ENCODE results near the gene SPIN4. TPM values are rescaled to one million over a fixed set of nuclear protein-coding genes. Genes with fewer than 3 reads are reported as not detected.

SPIN4 gene
- total RNA-seq (2014; rRNA removed; shearing (Covaris generic)) (14.8 and 18.6 TPM in 2 replicates), polyA plus RNA-seq (2016; fragmentation: Nextera tagmentation; extraction: Ambion mirVana) (12.9 and 13.5 TPM in 2 replicates)
- long read RNA-seq: 0 reads

DNA sequence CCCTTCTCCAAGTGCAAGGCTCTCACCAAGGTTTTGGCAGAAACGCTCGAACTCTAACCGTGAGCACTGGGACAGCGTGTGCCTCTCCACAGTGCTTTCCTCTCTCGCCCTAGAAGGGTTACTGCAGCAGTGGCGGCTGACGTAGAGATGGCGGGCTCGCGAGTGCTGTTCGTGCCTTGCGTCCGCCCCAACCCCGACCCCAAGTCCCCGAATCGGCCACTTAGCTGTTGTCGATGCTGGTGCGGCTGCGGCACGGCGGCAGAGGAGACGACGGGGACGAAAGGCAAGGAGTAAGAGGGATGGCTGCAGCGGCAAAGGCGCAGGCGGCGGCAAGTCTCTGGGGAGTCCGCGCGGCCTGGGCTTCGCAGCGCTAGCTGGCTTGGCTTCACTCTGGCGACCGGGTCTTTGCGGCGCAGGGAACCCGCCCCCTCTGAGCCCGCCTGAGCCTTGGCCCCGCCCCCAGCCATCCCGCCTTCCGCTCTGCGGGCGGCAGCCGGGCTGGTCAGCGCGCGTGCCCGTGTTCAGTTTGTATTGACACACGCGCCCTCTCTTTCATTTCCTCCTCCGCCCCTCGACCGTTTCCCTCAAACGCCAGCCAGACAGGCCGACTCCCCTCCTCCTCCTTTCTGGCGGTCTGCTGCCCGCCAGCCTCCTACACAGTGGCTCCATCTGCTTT lies at the start of gene SPIN4:
Gene SPIN4, minus strand, starts transcription at position 392 of the 676 bp plus-strand sequence. CDS start 513 bp downstream, outside the sequence.
- peaks cover 2% of the 10 kb centered on the region; the same call in 1 of the 3 replicates for H3K9me3 Mint-ChIP-seq
- Histone ChIP-seq H3K36me3 (ENCODE audit: insufficient read depth) (no peaks in the 10 kb centered on the region), H3K4me3 (peak within 1 kb of the TSS; percentile 75), H3K27ac (ENCODE audit: low read depth) (peak within 1 kb of the TSS; percentile 80; the same call in 1 of the 2 replicates), H3K4me1 (ENCODE audit: insufficient read depth) (peaks cover 11% of the 10 kb centered on the region), H3K27me3 (ENCODE audit: insufficient read depth) (no peaks in the 10 kb centered on the region), H3K79me2 (replicated peaks; ENCODE audit: insufficient read depth) (peaks cover 33% of the 10 kb centered on the region), H3F3A (replicated peaks; ENCODE audit: low read depth) (no peaks in the 10 kb centered on the region), H3K4me2 (peak within 1 kb of the TSS; percentile 85), H4K20me1 (replicated peaks; ENCODE audit: insufficient read depth) (no peaks in the 10 kb centered on the region), H3K9me2 (ENCODE audit: insufficient read depth) (no peaks in the 10 kb centered on the region), H2AFZ (0 out of 2 replicates have a peak within 1 kb of the TSS, but pooled peaks have one; percentile 40)
- ATAC-seq: peak; percentile 96
- peaks cover 6% of the 10 kb centered on the region; the same call in 1 of the 3 replicates for H3K36me3 Mint-ChIP-seq (ENCODE audit: low read depth)
- DNase-seq (ENCODE audit: low spot score): peak; percentile 89
- peaks cover 3% of the 10 kb centered on the region for H3K27me3 Mint-ChIP-seq (ENCODE audit: insufficient read depth, low read depth, poor library complexity)
- peak within 1 kb of the TSS; percentile 91 for H3K27ac Mint-ChIP-seq
- peak; percentile 72 for TF ChIP-seq POLR2AphosphoS5 (IDR thresholded peaks at IDR 0.05; ENCODE audit: low read depth)
- no peak for TF ChIP-seq NANOG (IDR thresholded peaks at IDR 0.05; ENCODE audit: borderline replicate concordance)
- no peak for TF ChIP-seq JUNB (IDR thresholded peaks at IDR 0.05; ENCODE audit: unreplicated experiment)
- H3K4me1 Mint-ChIP-seq: peaks cover 16% of the 10 kb centered on the region; the same call in 2 of the 3 replicates
- H3K4me3 Mint-ChIP-seq: peak within 1 kb of the TSS; percentile 95

DNA sequence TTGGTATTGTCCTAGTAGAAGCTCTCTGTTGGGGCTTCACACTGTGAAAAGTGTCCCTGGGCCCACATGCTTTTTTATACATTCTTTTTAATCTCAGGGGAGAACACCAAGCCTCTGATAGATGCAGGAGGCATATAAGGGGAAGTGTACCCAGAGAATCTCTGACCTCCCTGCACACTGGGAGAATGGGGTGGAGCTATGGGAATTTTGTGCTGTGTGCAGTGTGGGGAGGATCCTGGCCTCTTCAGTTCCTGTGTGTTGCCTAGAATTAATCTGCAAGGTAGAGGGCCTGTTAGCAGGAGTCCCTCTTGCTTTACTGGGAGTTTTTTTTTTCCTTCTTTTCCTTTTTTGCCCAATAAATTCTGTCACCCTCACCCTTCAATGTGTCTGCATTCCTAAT lies 49.2 kb upstream of the SPIN4 start:
- no peaks in the 10 kb centered on the region for H3K79me2 ChIP-seq (replicated peaks; ENCODE audit: insufficient read depth)
- H3K36me3 Mint-ChIP-seq (ENCODE audit: low read depth): peaks cover 13% of the 10 kb centered on the region; the same call in 2 of the 3 replicates
- DNase-seq (ENCODE audit: low spot score) (no peak), ATAC-seq (no peak)
- H3K9me2 ChIP-seq (ENCODE audit: insufficient read depth): no peaks in the 10 kb centered on the region
- no peaks in the 10 kb centered on the region for H3F3A ChIP-seq (replicated peaks; ENCODE audit: low read depth)
- H3K36me3 ChIP-seq (ENCODE audit: insufficient read depth): no peaks in the 10 kb centered on the region
- H3K4me2 ChIP-seq: no peak overlapping the region
- H4K20me1 ChIP-seq (replicated peaks; ENCODE audit: insufficient read depth): no peaks in the 10 kb centered on the region
- H3K27me3 Mint-ChIP-seq (ENCODE audit: insufficient read depth, low read depth, poor library complexity): no peaks in the 10 kb centered on the region
- peaks cover 14% of the 10 kb centered on the region for H3K9me3 Mint-ChIP-seq
- peaks cover 1% of the 10 kb centered on the region; the same call in 1 of the 2 replicates for H3K4me1 ChIP-seq (ENCODE audit: insufficient read depth)
- H2AFZ ChIP-seq: no peak overlapping the region
- H3K4me3 Mint-ChIP-seq: no peak overlapping the region
- H3K4me3 ChIP-seq: no peak overlapping the region
- peaks cover 1% of the 10 kb centered on the region; the same call in 2 of the 3 replicates for H3K4me1 Mint-ChIP-seq
- H3K27ac Mint-ChIP-seq: no peak overlapping the region
- H3K27ac ChIP-seq (ENCODE audit: low read depth): no peak overlapping the region
- H3K27me3 ChIP-seq (ENCODE audit: insufficient read depth): no peaks in the 10 kb centered on the region
- TF ChIP-seq JUNB (IDR thresholded peaks at IDR 0.05; ENCODE audit: unreplicated experiment): no peak
- TF ChIP-seq STAT1 (IDR thresholded peaks at IDR 0.05; ENCODE audit: unreplicated experiment): no peak
- TF ChIP-seq EZH2phosphoT487 (IDR thresholded peaks at IDR 0.05; ENCODE audit: unreplicated experiment): no peak
- no peak for TF ChIP-seq POLR2AphosphoS5 (IDR thresholded peaks at IDR 0.05; ENCODE audit: low read depth)
- no peak for TF ChIP-seq ZNF114 (CRISPR knock-in tag; IDR thresholded peaks at IDR 0.05)
- TF ChIP-seq, protein P1, sequence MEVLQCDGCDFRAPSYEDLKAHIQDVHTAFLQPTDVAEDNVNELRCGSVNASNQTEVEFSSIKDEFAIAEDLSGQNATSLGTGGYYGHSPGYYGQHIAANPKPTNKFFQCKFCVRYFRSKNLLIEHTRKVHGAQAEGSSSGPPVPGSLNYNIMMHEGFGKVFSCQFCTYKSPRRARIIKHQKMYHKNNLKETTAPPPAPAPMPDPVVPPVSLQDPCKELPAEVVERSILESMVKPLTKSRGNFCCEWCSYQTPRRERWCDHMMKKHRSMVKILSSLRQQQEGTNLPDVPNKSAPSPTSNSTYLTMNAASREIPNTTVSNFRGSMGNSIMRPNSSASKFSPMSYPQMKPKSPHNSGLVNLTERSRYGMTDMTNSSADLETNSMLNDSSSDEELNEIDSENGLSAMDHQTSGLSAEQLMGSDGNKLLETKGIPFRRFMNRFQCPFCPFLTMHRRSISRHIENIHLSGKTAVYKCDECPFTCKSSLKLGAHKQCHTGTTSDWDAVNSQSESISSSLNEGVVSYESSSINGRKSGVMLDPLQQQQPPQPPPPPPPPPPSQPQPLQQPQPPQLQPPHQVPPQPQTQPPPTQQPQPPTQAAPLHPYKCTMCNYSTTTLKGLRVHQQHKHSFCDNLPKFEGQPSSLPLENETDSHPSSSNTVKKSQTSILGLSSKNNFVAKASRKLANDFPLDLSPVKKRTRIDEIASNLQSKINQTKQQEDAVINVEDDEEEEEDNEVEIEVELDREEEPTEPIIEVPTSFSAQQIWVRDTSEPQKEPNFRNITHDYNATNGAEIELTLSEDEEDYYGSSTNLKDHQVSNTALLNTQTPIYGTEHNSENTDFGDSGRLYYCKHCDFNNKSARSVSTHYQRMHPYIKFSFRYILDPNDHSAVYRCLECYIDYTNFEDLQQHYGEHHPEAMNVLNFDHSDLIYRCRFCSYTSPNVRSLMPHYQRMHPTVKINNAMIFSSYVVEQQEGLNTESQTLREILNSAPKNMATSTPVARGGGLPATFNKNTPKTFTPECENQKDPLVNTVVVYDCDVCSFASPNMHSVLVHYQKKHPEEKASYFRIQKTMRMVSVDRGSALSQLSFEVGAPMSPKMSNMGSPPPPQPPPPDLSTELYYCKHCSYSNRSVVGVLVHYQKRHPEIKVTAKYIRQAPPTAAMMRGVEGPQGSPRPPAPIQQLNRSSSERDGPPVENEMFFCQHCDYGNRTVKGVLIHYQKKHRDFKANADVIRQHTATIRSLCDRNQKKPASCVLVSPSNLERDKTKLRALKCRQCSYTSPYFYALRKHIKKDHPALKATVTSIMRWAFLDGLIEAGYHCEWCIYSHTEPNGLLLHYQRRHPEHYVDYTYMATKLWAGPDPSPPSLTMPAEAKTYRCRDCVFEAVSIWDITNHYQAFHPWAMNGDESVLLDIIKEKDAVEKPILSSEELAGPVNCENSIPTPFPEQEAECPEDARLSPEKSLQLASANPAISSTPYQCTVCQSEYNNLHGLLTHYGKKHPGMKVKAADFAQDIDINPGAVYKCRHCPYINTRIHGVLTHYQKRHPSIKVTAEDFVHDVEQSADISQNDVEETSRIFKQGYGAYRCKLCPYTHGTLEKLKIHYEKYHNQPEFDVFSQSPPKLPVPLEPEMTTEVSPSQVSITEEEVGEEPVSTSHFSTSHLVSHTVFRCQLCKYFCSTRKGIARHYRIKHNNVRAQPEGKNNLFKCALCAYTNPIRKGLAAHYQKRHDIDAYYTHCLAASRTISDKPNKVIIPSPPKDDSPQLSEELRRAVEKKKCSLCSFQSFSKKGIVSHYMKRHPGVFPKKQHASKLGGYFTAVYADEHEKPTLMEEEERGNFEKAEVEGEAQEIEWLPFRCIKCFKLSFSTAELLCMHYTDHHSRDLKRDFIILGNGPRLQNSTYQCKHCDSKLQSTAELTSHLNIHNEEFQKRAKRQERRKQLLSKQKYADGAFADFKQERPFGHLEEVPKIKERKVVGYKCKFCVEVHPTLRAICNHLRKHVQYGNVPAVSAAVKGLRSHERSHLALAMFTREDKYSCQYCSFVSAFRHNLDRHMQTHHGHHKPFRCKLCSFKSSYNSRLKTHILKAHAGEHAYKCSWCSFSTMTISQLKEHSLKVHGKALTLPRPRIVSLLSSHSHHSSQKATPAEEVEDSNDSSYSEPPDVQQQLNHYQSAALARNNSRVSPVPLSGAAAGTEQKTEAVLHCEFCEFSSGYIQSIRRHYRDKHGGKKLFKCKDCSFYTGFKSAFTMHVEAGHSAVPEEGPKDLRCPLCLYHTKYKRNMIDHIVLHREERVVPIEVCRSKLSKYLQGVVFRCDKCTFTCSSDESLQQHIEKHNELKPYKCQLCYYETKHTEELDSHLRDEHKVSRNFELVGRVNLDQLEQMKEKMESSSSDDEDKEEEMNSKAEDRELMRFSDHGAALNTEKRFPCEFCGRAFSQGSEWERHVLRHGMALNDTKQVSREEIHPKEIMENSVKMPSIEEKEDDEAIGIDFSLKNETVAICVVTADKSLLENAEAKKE (CRISPR knock-in tag; IDR thresholded peaks at IDR 0.05): no peak
- TF ChIP-seq, protein P2, sequence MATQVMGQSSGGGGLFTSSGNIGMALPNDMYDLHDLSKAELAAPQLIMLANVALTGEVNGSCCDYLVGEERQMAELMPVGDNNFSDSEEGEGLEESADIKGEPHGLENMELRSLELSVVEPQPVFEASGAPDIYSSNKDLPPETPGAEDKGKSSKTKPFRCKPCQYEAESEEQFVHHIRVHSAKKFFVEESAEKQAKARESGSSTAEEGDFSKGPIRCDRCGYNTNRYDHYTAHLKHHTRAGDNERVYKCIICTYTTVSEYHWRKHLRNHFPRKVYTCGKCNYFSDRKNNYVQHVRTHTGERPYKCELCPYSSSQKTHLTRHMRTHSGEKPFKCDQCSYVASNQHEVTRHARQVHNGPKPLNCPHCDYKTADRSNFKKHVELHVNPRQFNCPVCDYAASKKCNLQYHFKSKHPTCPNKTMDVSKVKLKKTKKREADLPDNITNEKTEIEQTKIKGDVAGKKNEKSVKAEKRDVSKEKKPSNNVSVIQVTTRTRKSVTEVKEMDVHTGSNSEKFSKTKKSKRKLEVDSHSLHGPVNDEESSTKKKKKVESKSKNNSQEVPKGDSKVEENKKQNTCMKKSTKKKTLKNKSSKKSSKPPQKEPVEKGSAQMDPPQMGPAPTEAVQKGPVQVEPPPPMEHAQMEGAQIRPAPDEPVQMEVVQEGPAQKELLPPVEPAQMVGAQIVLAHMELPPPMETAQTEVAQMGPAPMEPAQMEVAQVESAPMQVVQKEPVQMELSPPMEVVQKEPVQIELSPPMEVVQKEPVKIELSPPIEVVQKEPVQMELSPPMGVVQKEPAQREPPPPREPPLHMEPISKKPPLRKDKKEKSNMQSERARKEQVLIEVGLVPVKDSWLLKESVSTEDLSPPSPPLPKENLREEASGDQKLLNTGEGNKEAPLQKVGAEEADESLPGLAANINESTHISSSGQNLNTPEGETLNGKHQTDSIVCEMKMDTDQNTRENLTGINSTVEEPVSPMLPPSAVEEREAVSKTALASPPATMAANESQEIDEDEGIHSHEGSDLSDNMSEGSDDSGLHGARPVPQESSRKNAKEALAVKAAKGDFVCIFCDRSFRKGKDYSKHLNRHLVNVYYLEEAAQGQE (IDR thresholded peaks at IDR 0.05; ENCODE audit: unreplicated experiment): no peak
- no peak for TF ChIP-seq EZH2 (IDR thresholded peaks at IDR 0.05; ENCODE audit: low read depth, unreplicated experiment)
- no peak for TF ChIP-seq ZNF331 (CRISPR knock-in tag; IDR thresholded peaks at IDR 0.05; ENCODE audit: low read depth)

Measured in GM23338 (cell line).